T47D (cell line): ENCODE measurements around the gene DECR2.
"Not testable (repeated sequence)": the region's sequence is repeated elsewhere in the genome, so short reads cannot be mapped to it uniquely, and the experiment has no call there.

Experiments
- DNase-seq, 2 experiments: peaks; one replicate each; pipeline versions ENCODE4 v3.0.0 to v3.0.0-alpha.2; 2011 to 2012; ENCODE audit warnings: low read depth in 1 of 2, low spot score in 1 of 2
- JUND ChIP-seq: IDR thresholded peaks from 2 replicates; pipeline ENCODE4 v1.6.1; 2012; ENCODE audit warnings: low read depth
- in situ Hi-C: cut with HindIII; loops from 2 replicates; pipeline ENCODE4 v1.10.0; 2016; ENCODE audit warnings: low sequenced_read_pairs, low pct_unique_long_range_greater_than_20kb

DECR2 gene

GRCh38 chr16:407253-407652 is 5.6 kb downstream of the DECR2 start:
- DNase-seq, result no peak
- in situ Hi-C loops, result no loop called here
- no peak for TF ChIP-seq JUND

GRCh38 chr16:410516-411178 is 9.0 kb downstream of the DECR2 start:
- in situ Hi-C loops, result no loop called here
- DNase-seq, result no peak

GRCh38 chr16:411576-412265 is 10.0 kb downstream of the DECR2 start:
- DNase-seq, result no peak
- in situ Hi-C loops, result no loop called here
- no peak for TF ChIP-seq JUND

More at GRCh38 chr16:410516-411178, 9.0 kb downstream of the DECR2 start:
- TF ChIP-seq JUND, result no peak

- in situ Hi-C loops, result no loop called here
- TF ChIP-seq JUND, result no peak
- peak in 1 of 2 experiments; percentile 72 for DNase-seq
These were observed 12.9 kb downstream of the DECR2 start for GRCh38 chr16:414395-415169.

- in situ Hi-C loops, DNase-seq: not testable (repeated sequence)
These were observed 13.4 kb downstream of the DECR2 start for GRCh38 chr16:415170-415498.

- in situ Hi-C loops, DNase-seq: not testable (repeated sequence)
These were observed 20.5 kb downstream of the DECR2 start for GRCh38 chr16:422179-422578.

GRCh38 chr16:424033-424622 is 22.4 kb downstream of the DECR2 start:
- DNase-seq, result no peak
- in situ Hi-C loops, result no loop called here
- no peak for TF ChIP-seq JUND

- DNase-seq, result peak in 1 of 2 experiments; percentile 39
- in situ Hi-C loops, result no loop called here
- no peak for TF ChIP-seq JUND
These were observed 23.0 kb downstream of the DECR2 start for GRCh38 chr16:424623-425081.

- peak; percentile 73 to 87 for DNase-seq
- in situ Hi-C loops, result no loop called here
- no peak for TF ChIP-seq JUND
These were observed 23.5 kb downstream of the DECR2 start, which contains the start of gene RAB11FIP3 for GRCh38 chr16:425082-425718. TSS of gene RAB11FIP3 (plus strand) at chr16:425649. CDS start at chr16:426007, 358 bp downstream.

- in situ Hi-C loops, result no loop called here
- no peak for TF ChIP-seq JUND
- no peak for DNase-seq
These were observed 24.0 kb downstream of the DECR2 start for GRCh38 chr16:425740-426114.

GRCh38 chr16:426115-426905 is 24.6 kb downstream of the DECR2 start:
- no peak for TF ChIP-seq JUND
- in situ Hi-C loops, result no loop called here
- peak in 1 of 2 experiments; percentile 28 for DNase-seq

- TF ChIP-seq JUND, result no peak
- DNase-seq, result no peak
- in situ Hi-C loops, result no loop called here
These were observed 25.2 kb downstream of the DECR2 start for GRCh38 chr16:426906-427249.
